Fibroblast of pulmonary artery (primary cell): Measurements from ENCODE around the gene BORCS6.

Experiments used
- DNase-seq: peaks from one replicate; pipeline ENCODE4 v3.0.0-alpha.2; 2010; ENCODE audit warnings: low read depth
- H3K4me3 ChIP-seq: replicated peaks from 2 replicates; pipeline ENCODE4 v1.5.1; 2011; ENCODE audit warnings: low read depth, mild to moderate bottlenecking, control low read depth, low read length, moderate library complexity
- CTCF ChIP-seq: IDR thresholded peaks from 2 replicates; pipeline ENCODE4 v1.5.1; 2011; ENCODE audit warnings: mild to moderate bottlenecking, control low read depth, low read length, inconsistent platforms; ENCODE audit errors: missing control alignments

Gene BORCS6

GRCh38 chr17:8160224-8160577 is 29.8 kb downstream of the BORCS6 start:
- no peak for DNase-seq
- TF ChIP-seq CTCF: no peak
- no peak overlapping the region for H3K4me3 ChIP-seq

DNA sequence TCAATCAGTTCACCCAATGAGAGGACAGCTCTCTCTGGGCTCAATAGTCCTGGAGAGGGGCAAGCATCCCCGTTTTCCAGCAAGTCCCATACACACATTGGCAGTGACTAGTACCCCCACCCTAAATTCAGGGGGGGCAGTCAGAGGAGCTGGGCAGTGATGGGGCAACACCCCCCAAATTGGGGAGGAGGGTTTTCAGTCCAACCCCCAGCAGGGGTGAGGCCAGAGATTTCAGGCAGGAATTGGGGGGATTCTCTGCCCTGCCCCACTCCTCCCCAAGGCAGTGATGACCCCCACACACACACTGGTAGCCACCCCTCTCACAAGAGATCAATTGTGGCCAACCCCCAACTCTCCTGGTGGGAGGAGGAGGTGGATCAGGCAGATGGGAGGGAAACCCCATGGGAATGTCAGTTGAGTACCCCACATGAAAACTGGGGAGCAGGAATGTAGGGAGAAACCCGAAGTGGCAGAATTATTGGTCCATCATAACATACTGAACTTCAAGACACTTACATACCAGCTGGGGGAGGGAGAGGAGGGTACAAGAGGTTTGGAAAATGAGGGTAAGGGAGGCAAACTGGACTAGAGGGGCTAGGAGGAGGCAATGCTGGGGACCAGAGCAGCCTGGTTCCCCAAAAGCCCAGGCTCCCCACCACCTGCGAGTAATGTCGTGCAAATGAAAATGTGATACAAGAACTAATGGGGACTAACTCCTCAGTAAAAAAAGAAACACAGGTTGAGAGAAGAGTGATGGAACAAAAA is 30.3 kb downstream of the BORCS6 start:
- H3K4me3 ChIP-seq: no peak overlapping the region
- no peak for TF ChIP-seq CTCF
- no peak for DNase-seq

DNA sequence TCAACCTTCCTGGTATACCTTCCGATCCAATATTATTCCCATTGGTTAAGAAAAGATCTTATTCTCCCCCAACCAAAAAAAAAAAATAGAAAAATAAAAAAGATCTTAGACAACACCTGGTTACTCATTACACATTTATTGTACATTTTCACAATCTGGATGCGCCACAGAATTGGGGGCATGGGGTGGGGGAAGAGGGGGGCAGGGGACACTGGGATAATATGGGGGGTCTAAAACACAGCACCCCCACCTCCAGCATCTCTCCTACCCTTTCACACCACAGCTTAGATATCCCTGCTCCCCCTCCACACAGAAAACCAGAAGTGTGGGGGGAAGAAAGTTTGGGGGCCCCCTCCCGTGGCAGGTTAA is 31.0 kb downstream of the BORCS6 start:
- DNase-seq: no peak
- TF ChIP-seq CTCF: no peak
- H3K4me3 ChIP-seq: no peak overlapping the region

- H3K4me3 ChIP-seq: peak overlapping the region; percentile 12
- peak; percentile 89 for TF ChIP-seq CTCF
Observed at GRCh38 chr17:8158267-8159031, 31.5 kb downstream of the BORCS6 start.

GRCh38 chr17:8156246-8156992 is 33.6 kb downstream of the BORCS6 start:
- peak overlapping the region; percentile 79 for H3K4me3 ChIP-seq
- DNase-seq: peak; percentile 100
- no peak for TF ChIP-seq CTCF

More at GRCh38 chr17:8158267-8159031, 31.5 kb downstream of the BORCS6 start:
- DNase-seq: peak; percentile 94

- DNase-seq: no peak
- no peak for TF ChIP-seq CTCF
- H3K4me3 ChIP-seq: peak overlapping the region; percentile 79
Observed at GRCh38 chr17:8155996-8156245, 34.1 kb downstream of the BORCS6 start.
